Stimulated activated CD8-positive, alpha-beta memory T cell treated with anti-CD3 and anti-CD28 coated beads, Interleukin-4, amount 100 ng/mL, for 4 hours (primary cell): Measurements from ENCODE around the gene CDK6.

Source experiments
- DNase-seq, 2 donors: peaks; one replicate each; pipeline ENCODE4 v3.0.0-alpha.2; 2020; ENCODE audit warnings: low read depth in 2 of 2, low spot score in 1 of 2

CDK6 gene

GRCh38 chr7:92685136-92686042, 151.0 kb downstream of the CDK6 start:
- peak; percentile 12 to 33 for DNase-seq

GRCh38 chr7:92684274-92684673, 152.1 kb downstream of the CDK6 start:
- DNase-seq: no peak

- DNase-seq: no peak
These were observed 153.4 kb downstream of the CDK6 start for GRCh38 chr7:92682903-92683539.

GRCh38 chr7:92682330-92682729, 154.0 kb downstream of the CDK6 start:
- DNase-seq: no peak

GRCh38 chr7:92681633-92682032, 154.7 kb downstream of the CDK6 start:
- DNase-seq: no peak

GRCh38 chr7:92680442-92680841, 155.9 kb downstream of the CDK6 start:
- DNase-seq: no peak

GRCh38 chr7:92678291-92678920, 158.0 kb downstream of the CDK6 start:
- no peak for DNase-seq

- DNase-seq: no peak
These were observed 162.0 kb downstream of the CDK6 start for GRCh38 chr7:92674379-92674778.

GRCh38 chr7:92671505-92672169, 164.7 kb downstream of the CDK6 start:
- DNase-seq: no peak

GRCh38 chr7:92670204-92670851, 166.0 kb downstream of the CDK6 start:
- no peak for DNase-seq

- no peak for DNase-seq
These were observed 166.7 kb downstream of the CDK6 start for GRCh38 chr7:92669616-92670165.

GRCh38 chr7:92668564-92668963, 167.8 kb downstream of the CDK6 start:
- no peak for DNase-seq

GRCh38 chr7:92667816-92668535, 168.4 kb downstream of the CDK6 start:
- no peak for DNase-seq

GRCh38 chr7:92665926-92666325, 170.4 kb downstream of the CDK6 start:
- no peak for DNase-seq

- DNase-seq: no peak
These were observed 174.7 kb downstream of the CDK6 start for GRCh38 chr7:92661651-92662050.

GRCh38 chr7:92658671-92659070, 177.7 kb downstream of the CDK6 start:
- no peak for DNase-seq

GRCh38 chr7:92657391-92657790, 179.0 kb downstream of the CDK6 start:
- no peak for DNase-seq

GRCh38 chr7:92656121-92656520, 180.3 kb downstream of the CDK6 start:
- DNase-seq: no peak

GRCh38 chr7:92655346-92655884, 181.0 kb downstream of the CDK6 start:
- DNase-seq: no peak

GRCh38 chr7:92653136-92653535, 183.2 kb downstream of the CDK6 start:
- no peak for DNase-seq
